Glutamatergic neuron (in vitro differentiated cells): ENCODE measurements around the gene TSPAN3. TPM values are rescaled to one million over a fixed set of nuclear protein-coding genes. Genes with fewer than 3 reads are reported as not detected.

Source experiments
- DNase-seq: peaks from one replicate; pipeline ENCODE4 v3.0.0; 2022
- H3K27ac Mint-ChIP-seq: one replicate; pipeline ENCODE4 v1.8.0; 2020; ENCODE audit warnings: mild to moderate bottlenecking, mixed read lengths, inconsistent platforms; ENCODE audit not compliant: unreplicated experiment
- H3K27me3 Mint-ChIP-seq: one replicate; pipeline ENCODE4 v1.8.0; 2020; ENCODE audit warnings: mild to moderate bottlenecking, moderate library complexity, mixed read lengths, inconsistent platforms; ENCODE audit not compliant: unreplicated experiment
- H3K36me3 Mint-ChIP-seq: one replicate; pipeline ENCODE4 v1.8.0; 2020; ENCODE audit warnings: mild to moderate bottlenecking, mixed read lengths, inconsistent platforms; ENCODE audit not compliant: unreplicated experiment
- H3K4me1 Mint-ChIP-seq: one replicate; pipeline ENCODE4 v1.8.0; 2020; ENCODE audit warnings: mild to moderate bottlenecking, low read depth, mixed read lengths, inconsistent platforms; ENCODE audit not compliant: unreplicated experiment
- H3K4me3 Mint-ChIP-seq: one replicate; pipeline ENCODE4 v1.8.0; 2020; ENCODE audit warnings: mild to moderate bottlenecking, mixed read lengths, inconsistent platforms; ENCODE audit not compliant: unreplicated experiment
- H3K9me3 Mint-ChIP-seq: one replicate; pipeline ENCODE4 v1.8.0; 2020; ENCODE audit warnings: mild to moderate bottlenecking, moderate library complexity, mixed read lengths, inconsistent platforms; ENCODE audit not compliant: unreplicated experiment
- total RNA-seq: library from RNA; stranded (reverse); fragmentation: NEBNext Ultra II Directional; extraction: Animal tissue kit (Norgen Biotek cat#: 25700); gene quantifications from one replicate; pipeline ENCODE4 v1.2.1, GENCODE V29; 2021; ENCODE audit not compliant: unreplicated experiment
- TF ChIP-seq, protein P1 (sequence below): fragments of 200-600 bp; sonication (generic); IDR thresholded peaks from one replicate; pipeline ENCODE4 v1.5.0; 2021; ENCODE audit not compliant: partially characterized antibody, unreplicated experiment

TSPAN3 gene
- total RNA-seq, 1 donor from 2014 or later, result 190 TPM

- no peak for DNase-seq
- TF ChIP-seq, protein P1, sequence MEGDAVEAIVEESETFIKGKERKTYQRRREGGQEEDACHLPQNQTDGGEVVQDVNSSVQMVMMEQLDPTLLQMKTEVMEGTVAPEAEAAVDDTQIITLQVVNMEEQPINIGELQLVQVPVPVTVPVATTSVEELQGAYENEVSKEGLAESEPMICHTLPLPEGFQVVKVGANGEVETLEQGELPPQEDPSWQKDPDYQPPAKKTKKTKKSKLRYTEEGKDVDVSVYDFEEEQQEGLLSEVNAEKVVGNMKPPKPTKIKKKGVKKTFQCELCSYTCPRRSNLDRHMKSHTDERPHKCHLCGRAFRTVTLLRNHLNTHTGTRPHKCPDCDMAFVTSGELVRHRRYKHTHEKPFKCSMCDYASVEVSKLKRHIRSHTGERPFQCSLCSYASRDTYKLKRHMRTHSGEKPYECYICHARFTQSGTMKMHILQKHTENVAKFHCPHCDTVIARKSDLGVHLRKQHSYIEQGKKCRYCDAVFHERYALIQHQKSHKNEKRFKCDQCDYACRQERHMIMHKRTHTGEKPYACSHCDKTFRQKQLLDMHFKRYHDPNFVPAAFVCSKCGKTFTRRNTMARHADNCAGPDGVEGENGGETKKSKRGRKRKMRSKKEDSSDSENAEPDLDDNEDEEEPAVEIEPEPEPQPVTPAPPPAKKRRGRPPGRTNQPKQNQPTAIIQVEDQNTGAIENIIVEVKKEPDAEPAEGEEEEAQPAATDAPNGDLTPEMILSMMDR, result no peak
- H3K27me3 Mint-ChIP-seq, result peaks cover 5% of the 10 kb centered on the region
- H3K9me3 Mint-ChIP-seq, result no peaks in the 10 kb centered on the region
- H3K36me3 Mint-ChIP-seq, result no peaks in the 10 kb centered on the region
- peaks cover 3% of the 10 kb centered on the region for H3K4me1 Mint-ChIP-seq
- no peak overlapping the region for H3K27ac Mint-ChIP-seq
- no peak overlapping the region for H3K4me3 Mint-ChIP-seq
These were observed 4.6 kb upstream of the TSPAN3 start for GRCh38 chr15:77075528-77075927.

GRCh38 chr15:77074350-77074749 is 3.4 kb upstream of the TSPAN3 start:
- Mint-ChIP-seq H3K4me1 (peaks cover 9% of the 10 kb centered on the region), H3K27ac (no peak overlapping the region), H3K27me3 (peaks cover 9% of the 10 kb centered on the region), H3K9me3 (no peaks in the 10 kb centered on the region), H3K36me3 (no peaks in the 10 kb centered on the region), H3K4me3 (no peak overlapping the region)
- no peak for DNase-seq
- TF ChIP-seq, protein P1, result no peak

GRCh38 chr15:77071305-77072223 is 655 bp upstream of the TSPAN3 start:
- no peak for DNase-seq
- TF ChIP-seq, protein P1, result no peak
- H3K27ac Mint-ChIP-seq, result peak overlapping the region; percentile 16

GRCh38 chr15:77070180-77070494 is 772 bp downstream of the TSPAN3 start:
- TF ChIP-seq, protein P1, result no peak
- Mint-ChIP-seq H3K9me3 (no peaks in the 10 kb centered on the region), H3K4me3 (peak overlapping the region; percentile 99), H3K36me3 (no peaks in the 10 kb centered on the region), H3K27ac (peak overlapping the region; percentile 90), H3K4me1 (peaks cover 19% of the 10 kb centered on the region), H3K27me3 (peaks cover 7% of the 10 kb centered on the region)
- no peak for DNase-seq

More at GRCh38 chr15:77071305-77072223, 655 bp upstream of the TSPAN3 start:
- no peaks in the 10 kb centered on the region for H3K9me3 Mint-ChIP-seq
- H3K36me3 Mint-ChIP-seq, result no peaks in the 10 kb centered on the region
- H3K27me3 Mint-ChIP-seq, result peaks cover 7% of the 10 kb centered on the region
- H3K4me1 Mint-ChIP-seq, result peaks cover 19% of the 10 kb centered on the region
- H3K4me3 Mint-ChIP-seq, result peak overlapping the region; percentile 63

DNA sequence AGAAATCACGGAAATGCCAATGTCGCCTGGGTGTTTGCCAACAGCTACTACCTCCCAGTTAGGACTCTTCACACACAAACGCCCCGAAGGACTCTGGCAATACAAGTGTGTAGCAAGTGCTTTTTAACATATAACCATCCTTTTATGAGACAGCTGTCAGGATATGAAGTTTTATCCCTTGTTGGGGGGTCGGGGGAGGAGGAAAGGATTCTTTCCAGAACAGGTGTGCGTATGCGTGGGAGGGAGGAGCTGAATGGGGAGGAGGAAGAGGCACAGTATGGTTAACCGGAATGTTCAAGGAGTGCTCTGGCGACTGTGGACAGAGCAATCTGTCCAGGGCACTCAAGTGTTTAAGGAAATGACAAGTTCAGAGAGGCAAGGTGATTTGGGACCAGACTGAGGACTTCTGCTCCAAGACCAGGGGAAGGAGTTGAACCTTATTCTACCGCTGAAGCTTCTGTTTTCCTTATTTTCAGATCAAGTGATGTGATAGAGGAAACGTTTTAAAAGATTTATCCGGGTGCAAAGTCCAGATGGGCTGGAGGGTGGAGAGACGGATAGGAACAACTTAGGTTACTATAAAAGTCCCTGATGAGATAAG is 1.3 kb downstream of the TSPAN3 start:
- DNase-seq, result no peak
- Mint-ChIP-seq H3K4me1 (peaks cover 22% of the 10 kb centered on the region), H3K9me3 (no peaks in the 10 kb centered on the region), H3K36me3 (no peaks in the 10 kb centered on the region), H3K27me3 (peaks cover 7% of the 10 kb centered on the region), H3K4me3 (peak overlapping the region; percentile 99), H3K27ac (peak overlapping the region; percentile 90)
- TF ChIP-seq, protein P1, result no peak
